Measurements from ENCODE around the gene NINJ2.

NINJ2 gene

DNA sequence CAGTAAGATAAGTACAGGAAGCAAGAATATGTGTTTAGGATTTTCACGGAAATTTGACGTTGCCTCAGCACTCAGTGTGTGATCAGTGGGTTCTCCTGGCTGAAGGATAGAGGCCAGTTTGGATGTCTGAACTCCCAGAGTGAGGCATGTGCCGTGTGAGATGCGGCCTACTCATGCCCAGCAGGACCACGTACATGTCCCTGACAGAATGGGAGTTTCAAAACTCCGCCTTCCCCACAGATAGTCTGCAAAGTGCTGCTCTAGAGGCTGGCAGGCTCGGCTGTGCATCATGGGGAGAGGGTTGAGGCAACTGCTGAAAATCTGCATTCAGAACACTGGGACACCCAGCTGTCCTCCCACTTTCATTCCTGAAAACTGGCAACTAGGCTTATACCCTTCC, 58.3 kb downstream of the NINJ2 start:
- no peak overlapping the region for H3K27ac ChIP-seq
- no peaks in the 10 kb centered on the region for H3K79me2 ChIP-seq
- no peaks in the 10 kb centered on the region for H3K4me1 ChIP-seq
- no peak overlapping the region for H3K4me2 ChIP-seq (ENCODE audit: low read length)
- no peaks in the 10 kb centered on the region for H3K27me3 ChIP-seq (ENCODE audit: control insufficient read depth, insufficient read depth, low read length)
- no peaks in the 10 kb centered on the region for H3K9me3 ChIP-seq (ENCODE audit: control insufficient read depth, low read length)
- H3K36me3 ChIP-seq (ENCODE audit: control insufficient read depth, insufficient read depth, low read length) = no peaks in the 10 kb centered on the region
- no peak overlapping the region for H3K4me3 ChIP-seq (ENCODE audit: low read depth, low read length)
- H3K9ac ChIP-seq = no peak overlapping the region
- H2AFZ ChIP-seq = no peak overlapping the region
- TF ChIP-seq CTCF (IDR thresholded peaks at IDR 0.05) = no peak

DNA sequence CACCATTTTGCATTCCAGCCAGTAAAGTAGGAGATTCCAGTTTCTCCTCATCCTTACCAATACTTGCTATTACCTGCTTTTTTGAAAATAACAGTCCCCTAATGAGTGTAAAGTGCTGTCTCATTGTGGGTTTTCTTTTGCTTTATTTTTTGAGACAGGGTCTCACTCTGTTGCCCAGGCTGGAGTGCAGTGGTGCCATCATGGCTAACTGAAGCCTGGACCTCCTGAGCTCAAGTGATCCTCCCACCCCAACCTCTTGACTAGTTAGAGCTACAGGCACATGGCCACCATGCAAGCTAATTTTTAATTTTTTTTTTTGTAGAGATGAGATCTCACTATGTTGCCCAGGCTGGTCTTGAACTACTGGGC, 60.6 kb downstream of the NINJ2 start:
- TF ChIP-seq CTCF (IDR thresholded peaks at IDR 0.05) = no peak
- no peak overlapping the region for H3K9ac ChIP-seq
- H3K27ac ChIP-seq = no peak overlapping the region
- no peaks in the 10 kb centered on the region for H3K9me3 ChIP-seq (ENCODE audit: control insufficient read depth, low read length)
- H3K4me1 ChIP-seq = no peaks in the 10 kb centered on the region
- no peaks in the 10 kb centered on the region for H3K27me3 ChIP-seq (ENCODE audit: control insufficient read depth, insufficient read depth, low read length)
- H3K36me3 ChIP-seq (ENCODE audit: control insufficient read depth, insufficient read depth, low read length) = no peaks in the 10 kb centered on the region
- H3K4me2 ChIP-seq (ENCODE audit: low read length) = no peak overlapping the region
- H2AFZ ChIP-seq = no peak overlapping the region
- no peaks in the 10 kb centered on the region for H3K79me2 ChIP-seq
- H3K4me3 ChIP-seq (ENCODE audit: low read depth, low read length) = no peak overlapping the region

DNA sequence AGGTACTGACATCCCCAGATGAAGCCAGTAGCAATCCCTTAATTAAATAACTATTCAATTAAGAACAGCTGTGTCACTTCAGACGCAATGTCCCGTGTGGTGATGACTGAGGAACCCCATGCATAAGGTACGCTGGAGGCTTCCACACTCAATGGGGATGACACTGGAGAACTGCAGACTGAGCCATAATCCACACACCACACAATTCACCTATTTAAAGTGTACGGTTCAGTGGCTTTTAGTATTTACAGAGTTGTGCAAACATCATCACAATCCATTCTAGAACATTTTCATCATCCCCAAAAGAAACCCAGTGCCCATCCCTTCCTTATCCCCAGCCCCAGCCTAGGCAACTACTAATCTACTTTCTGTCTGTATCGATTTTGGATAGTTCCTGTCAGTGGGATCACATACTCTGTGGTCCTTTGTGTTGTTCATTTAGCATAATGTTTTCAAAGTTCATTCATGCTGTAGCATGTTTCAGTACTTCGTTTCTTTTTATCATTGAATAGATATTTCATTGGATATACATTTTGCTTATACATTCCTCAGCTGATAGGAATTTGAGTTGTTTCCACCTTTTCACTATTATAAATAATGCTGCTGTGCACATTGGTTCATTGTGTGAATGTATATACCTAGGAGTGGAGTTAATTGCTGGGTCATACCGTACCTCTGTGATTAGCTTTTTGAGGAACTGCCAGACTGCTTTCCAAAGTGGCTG, 61.1 kb downstream of the NINJ2 start:
- TF ChIP-seq CTCF (IDR thresholded peaks at IDR 0.05) = no peak
- no peaks in the 10 kb centered on the region for H3K9me3 ChIP-seq (ENCODE audit: control insufficient read depth, low read length)
- no peaks in the 10 kb centered on the region for H3K4me1 ChIP-seq
- no peak overlapping the region for H3K9ac ChIP-seq
- no peak overlapping the region for H2AFZ ChIP-seq
- no peaks in the 10 kb centered on the region for H3K36me3 ChIP-seq (ENCODE audit: control insufficient read depth, insufficient read depth, low read length)
- H3K4me2 ChIP-seq (ENCODE audit: low read length) = no peak overlapping the region
- no peak overlapping the region for H3K4me3 ChIP-seq (ENCODE audit: low read depth, low read length)
- H3K79me2 ChIP-seq = no peaks in the 10 kb centered on the region
- H3K27ac ChIP-seq = no peak overlapping the region
- H3K27me3 ChIP-seq (ENCODE audit: control insufficient read depth, insufficient read depth, low read length) = no peaks in the 10 kb centered on the region

DNA sequence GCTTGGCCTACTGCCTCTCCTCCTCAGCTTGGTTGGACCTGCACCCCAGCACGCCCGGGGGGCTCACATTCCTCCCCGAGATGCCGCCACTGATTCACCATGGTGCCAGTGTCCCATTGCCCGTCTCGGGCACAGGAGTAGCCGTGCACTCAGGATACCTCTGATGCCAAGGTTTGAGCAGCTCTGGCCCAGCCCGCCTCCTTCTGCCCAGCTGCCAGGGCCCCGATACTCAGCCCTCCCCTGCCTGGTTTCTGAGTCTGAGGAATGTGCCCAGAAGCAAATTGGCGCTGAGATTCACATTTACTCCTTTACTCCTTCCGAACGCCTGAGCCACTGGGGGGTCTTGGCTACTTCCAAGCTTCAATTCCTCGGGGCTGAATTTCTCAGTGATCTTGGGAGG, 63.5 kb downstream of the NINJ2 start:
- no peaks in the 10 kb centered on the region for H3K36me3 ChIP-seq (ENCODE audit: control insufficient read depth, insufficient read depth, low read length)
- no peak overlapping the region for H2AFZ ChIP-seq
- H3K9ac ChIP-seq = no peak overlapping the region
- H3K27ac ChIP-seq = no peak overlapping the region
- no peak for TF ChIP-seq CTCF (IDR thresholded peaks at IDR 0.05)
- no peak overlapping the region for H3K4me2 ChIP-seq (ENCODE audit: low read length)
- H3K79me2 ChIP-seq = no peaks in the 10 kb centered on the region
- no peaks in the 10 kb centered on the region for H3K4me1 ChIP-seq
- no peaks in the 10 kb centered on the region for H3K27me3 ChIP-seq (ENCODE audit: control insufficient read depth, insufficient read depth, low read length)
- no peak overlapping the region for H3K4me3 ChIP-seq (ENCODE audit: low read depth, low read length)
- H3K9me3 ChIP-seq (ENCODE audit: control insufficient read depth, low read length) = no peaks in the 10 kb centered on the region

DNA sequence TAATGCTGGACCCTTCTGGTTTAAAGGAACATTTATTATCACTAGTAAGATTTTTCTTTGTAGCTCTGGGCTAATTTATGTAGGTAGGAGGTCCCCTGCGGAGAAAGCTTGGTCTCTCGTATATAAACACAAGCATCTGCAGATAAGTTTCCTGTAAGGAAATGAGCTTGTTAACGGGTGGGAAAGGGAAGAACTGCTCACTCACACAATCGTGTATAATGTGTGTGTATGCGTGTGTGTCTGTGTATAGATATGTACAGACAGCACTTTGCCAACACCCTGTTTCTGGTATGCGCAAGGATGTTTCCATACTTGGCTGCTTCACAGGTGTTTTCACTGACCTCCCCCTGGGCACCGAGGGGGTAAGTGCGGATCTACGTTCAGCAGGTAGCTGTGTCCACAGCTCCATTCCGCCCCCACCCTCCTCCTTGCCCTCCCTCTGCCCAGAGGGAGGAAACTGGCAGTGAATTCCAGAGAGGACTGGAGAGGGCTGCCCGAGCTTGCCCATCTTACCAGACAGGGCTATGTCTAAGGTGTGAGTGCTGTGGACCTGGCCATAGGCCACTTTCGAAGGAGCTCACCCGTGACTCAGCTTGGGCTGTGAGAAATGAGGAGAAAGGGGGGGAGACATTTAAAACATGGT, 65.2 kb downstream of the NINJ2 start:
- Histone ChIP-seq H3K27ac (no peak overlapping the region), H3K4me2 (ENCODE audit: low read length) (no peak overlapping the region), H3K4me3 (ENCODE audit: low read depth, low read length) (no peak overlapping the region), H3K36me3 (ENCODE audit: control insufficient read depth, insufficient read depth, low read length) (no peaks in the 10 kb centered on the region), H3K9me3 (ENCODE audit: control insufficient read depth, low read length) (no peaks in the 10 kb centered on the region), H3K79me2 (no peaks in the 10 kb centered on the region), H3K27me3 (ENCODE audit: control insufficient read depth, insufficient read depth, low read length) (no peaks in the 10 kb centered on the region), H2AFZ (no peak overlapping the region), H3K4me1 (no peaks in the 10 kb centered on the region), H3K9ac (no peak overlapping the region)
- TF ChIP-seq CTCF (IDR thresholded peaks at IDR 0.05) = no peak
